Measurements from ENCODE around the gene GALNT2. TPM values are rescaled to one million over a fixed set of nuclear protein-coding genes. Genes with fewer than 3 reads are reported as not detected.

GALNT2 gene
- total and polyA plus RNA-seq, 2 of the 4 experiments (the other 2 are of a cell fraction) = 50.4 to 189 TPM

DNA sequence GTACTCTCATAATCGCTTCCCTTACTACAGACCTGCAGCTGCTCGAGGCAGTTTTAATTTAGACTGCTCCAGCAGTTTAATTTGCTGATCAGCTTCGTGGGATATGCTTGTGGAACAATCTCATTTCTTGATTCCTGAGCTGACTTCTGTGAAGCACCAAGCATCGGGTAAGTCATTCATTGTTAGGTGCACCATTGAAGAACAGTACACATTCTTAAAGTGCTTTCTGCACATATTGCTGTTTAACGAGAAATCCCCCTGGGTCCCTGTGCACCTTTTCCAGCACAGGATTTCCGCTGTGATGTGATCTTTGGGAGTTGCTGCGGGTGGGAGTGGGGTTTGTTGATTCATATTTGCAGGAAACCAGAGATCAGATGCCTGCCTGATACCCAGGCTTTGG lies 9.1 kb downstream of the GALNT2 start:
- Histone ChIP-seq H3K36me3 (ENCODE audit: control insufficient read depth, insufficient read depth, low read length) (peaks cover 6% of the 10 kb centered on the region; the same call in 1 of the 2 replicates), H3K4ac (ENCODE audit: low read depth, low read length) (no peak overlapping the region), H4K91ac (ENCODE audit: insufficient read depth, low read depth, low read length) (no peak overlapping the region), H2AK9ac (replicated peaks; ENCODE audit: low read depth, low read length, poor library complexity) (no peak overlapping the region), H3K27me3 (ENCODE audit: control insufficient read depth, insufficient read depth, low read length) (no peaks in the 10 kb centered on the region), H4K8ac (ENCODE audit: low read depth in 2 of 2, low read length in 2 of 2) (no peak overlapping the region), H2BK5ac (ENCODE audit: low read depth, low read length, poor library complexity, severe bottlenecking) (no peak overlapping the region), H3K27ac (ENCODE audit: insufficient read depth, low read length) (no peak overlapping the region), H2BK20ac (ENCODE audit: low read depth, low read length) (no peak overlapping the region), H3K4me2 (ENCODE audit: low read depth, low read length) (no peak overlapping the region), H3K9ac (ENCODE audit: low read depth, low read length) (no peak overlapping the region), H2AK5ac (ENCODE audit: low read depth, low read length) (no peak overlapping the region), H2BK120ac (ENCODE audit: low read depth, low read length) (no peak overlapping the region), H4K20me1 (ENCODE audit: insufficient read depth, low read length) (peaks cover 65% of the 10 kb centered on the region), H3K14ac (replicated peaks; ENCODE audit: low read depth, low read length) (no peak overlapping the region), H3K4me1 (ENCODE audit: control insufficient read depth, insufficient read depth, low read length) (peaks cover 37% of the 10 kb centered on the region), H3K79me1 (ENCODE audit: low read depth in 1 of 2, low read length in 2 of 2) (peaks cover 32 to 94% of the 10 kb centered on the region in 2 experiments), H3K56ac (ENCODE audit: extremely low read depth, insufficient read depth, low read length) (no peak overlapping the region), H3K9me1 (ENCODE audit: insufficient read depth, low read length) (peaks cover 54% of the 10 kb centered on the region), H3K23ac (ENCODE audit: low read depth, low read length) (no peak overlapping the region), H3K18ac (ENCODE audit: low read depth, low read length) (no peak overlapping the region), H4K5ac (ENCODE audit: low read depth, low read length) (no peak overlapping the region), H2BK15ac (ENCODE audit: low read depth, low read length) (no peak overlapping the region), H3K9me3 (ENCODE audit: control insufficient read depth, insufficient read depth, low read length) (no peaks in the 10 kb centered on the region), H2AFZ (replicated peaks; ENCODE audit: low read length, poor library complexity) (no peak overlapping the region), H3K4me3 (ENCODE audit: insufficient read depth, low read depth, low read length) (no peak overlapping the region)
- in situ Hi-C loops (cut with MboI; ENCODE audit: low sequenced_read_pairs) (loop anchor here (25.0 kb wide), 1 partner anchor 786 kb away; the partner anchor contains the start of gene C1orf198), intact Hi-C loops (cut with micrococcal nuclease) (no loop called here), dilution Hi-C loops (cut with HindIII; ENCODE audit: low sequenced_read_pairs, unreplicated experiment) (no loop called here)
- 100% methylated on average over 1 of the region's 7 CpGs; no CpG with 5 or more reads in 1 of the 2 experiments for WGBS, 2 experiments (ENCODE audit: extremely low coverage in 2 of 2, insufficient read length in 1 of 2)
- BruUV-seq (replicated peaks) = no TSS peak
- ATAC-seq (ENCODE audit: low read depth) (no peak), DNase-seq (no peak)
- ChIA-PET POLR2A (ENCODE audit: unreplicated experiment) (no interaction called here), CTCF (no interaction called here)
- TF ChIP-seq FOS (IDR thresholded peaks at IDR 0.05; ENCODE audit: low read depth, low read length) (no peak), CTCF (conservative IDR thresholded peaks at IDR 0.05; ENCODE audit: low read depth, low read length) (no peak), MXI1 (IDR thresholded peaks at IDR 0.05; ENCODE audit: borderline replicate concordance, low read depth, low read length) (no peak), CEBPB (IDR thresholded peaks at IDR 0.05; ENCODE audit: low read depth, low read length) (no peak), RAD21 (IDR thresholded peaks at IDR 0.05; ENCODE audit: low read length) (no peak)

Measured in IMR-90 (cell line).